SK-N-SH (cell line): ENCODE results near the gene HS3ST5. TPM values are rescaled to one million over a fixed set of nuclear protein-coding genes. Genes with fewer than 3 reads are reported as not detected.

Experiments used
- CTCF ChIA-PET: fragments of 300-600, 350-600 bp; formaldehyde crosslinking; extraction: SDS; loops from one replicate; lab custom pipeline; 2021; lab: Yijun Ruan, JAX
- POLR2A ChIA-PET: fragments of 350-600 bp; sonication (Branson Sonifier 250); formaldehyde crosslinking; extraction: SDS; loops from one replicate; lab custom pipeline; 2020; ENCODE audit warnings: antibody characterized with exemption, inconsistent platforms; lab: Yijun Ruan, JAX
- DNase-seq: peaks from one replicate; pipeline ENCODE4 v3.0.0; 2012
- H2AFZ ChIP-seq: fragments of 200-600 bp; sonication (generic); 2 replicates; pipeline ENCODE4 v1.8.1; 2016; ENCODE audit warnings: antibody characterized with exemption, mild to moderate bottlenecking, low read depth
- H3F3A ChIP-seq: fragments of 200-600 bp; sonication (generic); replicated peaks from 2 replicates; pipeline ENCODE3; 2016; ENCODE audit warnings: antibody characterized with exemption, mild to moderate bottlenecking; ENCODE audit not compliant: insufficient read depth
- H3K27ac ChIP-seq, 2 experiments: fragments of 200-500 bp in 1 of 2; fragments of 200-600 bp in 1 of 2; sonication (Bioruptor generic) in 1 of 2; sonication (generic), shearing (Covaris generic) in 1 of 2; 2 replicates each; pipeline versions ENCODE4 v1.5.1 to v1.6.1; 2014 to 2016; ENCODE audit warnings: low read depth in 2 of 2, inconsistent platforms in 1 of 2, low read length in 1 of 2, mild to moderate bottlenecking in 1 of 2, mixed read lengths in 1 of 2
- H3K27me3 ChIP-seq: fragments of 200-600 bp; sonication (generic), shearing (Covaris generic); 2 replicates; pipeline ENCODE4 v1.6.1; 2016; ENCODE audit warnings: mixed run types; ENCODE audit not compliant: insufficient read depth
- H3K36me3 ChIP-seq, 2 experiments: fragments of 200-500 bp in 1 of 2; fragments of 200-600 bp in 1 of 2; sonication (Bioruptor generic) in 1 of 2; sonication (generic) in 1 of 2; replicated peaks in 1 of 2; 2 replicates each; pipeline versions ENCODE3 to v1.5.1; 2014 to 2016; ENCODE audit warnings: low read length in 1 of 2, mild to moderate bottlenecking in 1 of 2; ENCODE audit not compliant: insufficient read depth in 2 of 2, control insufficient read depth in 1 of 2
- H3K4me1 ChIP-seq, 2 experiments: fragments of 200-500 bp in 1 of 2; fragments of 200-600 bp in 1 of 2; sonication (Bioruptor generic) in 1 of 2; sonication (generic), shearing (Covaris generic) in 1 of 2; 2 replicates each; pipeline versions ENCODE4 v1.5.1 to v1.6.1; 2014 to 2016; ENCODE audit warnings: low read depth in 1 of 2, low read length in 1 of 2, mixed run types in 1 of 2; ENCODE audit not compliant: insufficient read depth in 2 of 2, control insufficient read depth in 1 of 2
- H3K4me2 ChIP-seq: fragments of 200-600 bp; sonication (generic), shearing (Covaris generic); 2 replicates; pipeline ENCODE4 v1.6.1; 2017; ENCODE audit warnings: mixed run types
- H3K4me3 ChIP-seq, 2 experiments: fragments of 200-500 bp in 1 of 2; fragments of 200-600 bp in 1 of 2; sonication (Bioruptor generic) in 1 of 2; sonication (generic), shearing (Covaris generic) in 1 of 2; 2 replicates each; pipeline versions ENCODE4 v1.5.1 to v1.8.1; 2014 to 2016; ENCODE audit warnings: low read depth in 2 of 2, inconsistent platforms in 1 of 2, low read length in 1 of 2, mild to moderate bottlenecking in 1 of 2, mixed read lengths in 1 of 2, moderate library complexity in 1 of 2
- H3K79me2 ChIP-seq: fragments of 200-600 bp; sonication (generic); 2 replicates; pipeline ENCODE4 v1.8.1; 2017; ENCODE audit warnings: mild to moderate bottlenecking; ENCODE audit not compliant: insufficient read depth
- H3K9ac ChIP-seq: fragments of 200-600 bp; sonication (generic); 2 replicates; pipeline ENCODE4 v1.6.1; 2017; ENCODE audit warnings: mixed run types
- H3K9me2 ChIP-seq: fragments of 200-600 bp; sonication (generic); 2 replicates; pipeline ENCODE4 v1.6.1; 2017; ENCODE audit warnings: mixed run types
- H3K9me3 ChIP-seq: fragments of 200-600 bp; sonication (generic); 2 replicates; pipeline ENCODE4 v1.6.1; 2017; ENCODE audit warnings: mixed run types, mild to moderate bottlenecking, moderate library complexity
- H4K20me1 ChIP-seq: fragments of 200-600 bp; sonication (generic); 2 replicates; pipeline ENCODE4 v1.6.1; 2017; ENCODE audit warnings: mild to moderate bottlenecking, mixed run types; ENCODE audit not compliant: insufficient read depth
- CHD2 ChIP-seq: fragments of 150-350 bp; IDR thresholded peaks from 2 replicates; pipeline ENCODE4 v1.6.1; 2018; ENCODE audit warnings: low read length; ENCODE audit not compliant: partially characterized antibody
- CTCF ChIP-seq: fragments of 200-600 bp; sonication (generic); IDR thresholded peaks from 2 replicates; pipeline ENCODE4 v1.6.1; 2017; ENCODE audit warnings: antibody characterized with exemption, mild to moderate bottlenecking, moderate library complexity
- EP300 ChIP-seq, 2 experiments: IDR thresholded peaks; 2 replicates each; pipeline versions ENCODE4 v1.4.0 to v1.6.1; 2012; ENCODE audit warnings: borderline replicate concordance in 1 of 2, low read depth in 1 of 2, low read length in 1 of 2
- EZH2phosphoT487 ChIP-seq: fragments of 200-600 bp; sonication (generic); IDR thresholded peaks from 2 replicates; pipeline ENCODE4 v1.6.1; 2017; ENCODE audit warnings: low read depth, mixed run types, mild to moderate bottlenecking, antibody characterized with exemption, moderate library complexity, borderline replicate concordance
- FOXJ3 ChIP-seq: sonication (generic); formaldehyde crosslinking; IDR thresholded peaks from 2 replicates; pipeline ENCODE4 v1.5.1; 2020; ENCODE audit warnings: mild to moderate bottlenecking, missing genetic modification reagents
- FOXM1 ChIP-seq: IDR thresholded peaks from 2 replicates; pipeline ENCODE4 v1.4.0; 2012; ENCODE audit warnings: low read depth, mild to moderate bottlenecking
- GABPA ChIP-seq: IDR thresholded peaks from 2 replicates; pipeline ENCODE4 v1.4.0; 2012; ENCODE audit warnings: low read depth, mild to moderate bottlenecking
- NRF1 ChIP-seq: IDR thresholded peaks from 2 replicates; pipeline ENCODE4 v1.6.1; 2012; ENCODE audit warnings: low read depth, mild to moderate bottlenecking, low read length
- POLR2AphosphoS5 ChIP-seq: IDR thresholded peaks from 2 replicates; pipeline ENCODE4 v1.6.1; 2012; ENCODE audit warnings: low read depth, low read length
- RFX5 ChIP-seq: IDR thresholded peaks from 2 replicates; pipeline ENCODE4 v1.6.1; 2012; ENCODE audit warnings: mild to moderate bottlenecking, improper control_type of control experiment, low read length
- RXRA ChIP-seq: IDR thresholded peaks from 2 replicates; pipeline ENCODE4 v1.4.0; 2012; ENCODE audit warnings: low read depth, mild to moderate bottlenecking, borderline replicate concordance
- WGBS: methylation state at CpG from one replicate; pipeline ENCODE4 v1.1.6; 2017; ENCODE audit warnings: low lambda C conversion rate; 5-methylcytosine and 5-hydroxymethylcytosine counted together
- polyA plus RNA-seq, 3 experiments: library from polyadenylated mRNA; depleted of rRNA; stranded (reverse); fragments of >200 nt; gene quantifications; 2 replicates each; pipeline ENCODE4 v1.2.3, GENCODE V29; 2012
- TF ChIP-seq, protein P1 (sequence below): IDR thresholded peaks from 2 replicates; pipeline ENCODE4 v1.4.0; 2012; ENCODE audit warnings: low read depth, borderline replicate concordance
- TF ChIP-seq, protein P2 (sequence below): IDR thresholded peaks from 2 replicates; pipeline ENCODE4; 2012
- TF ChIP-seq, protein P3 (sequence below): IDR thresholded peaks from 2 replicates; pipeline ENCODE4 v1.6.1; 2012; ENCODE audit warnings: mild to moderate bottlenecking, low read depth, low read length, moderate library complexity

The HS3ST5 gene
- polyA plus RNA-seq, 1 of the 3 experiments (the other 2 are of a cell fraction), result 0.02 TPM

DNA sequence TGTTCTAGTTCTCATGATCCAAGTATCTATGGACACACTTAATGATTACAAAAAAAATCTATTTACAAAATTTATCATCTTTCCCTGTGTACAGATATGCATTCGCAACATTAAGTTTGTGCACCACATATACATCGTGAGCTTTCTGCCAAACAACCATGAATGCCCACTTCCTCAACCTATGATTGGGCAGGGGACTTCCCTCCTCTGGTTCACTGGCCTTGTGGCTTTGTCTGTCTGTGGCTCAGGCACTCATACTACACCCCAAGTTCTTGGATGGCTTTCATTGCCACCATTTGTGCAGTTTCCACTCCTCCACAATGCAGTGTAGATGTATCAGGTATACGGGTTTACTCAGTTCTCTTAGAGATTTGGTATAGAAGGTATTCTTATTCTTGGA is 74.9 kb downstream of the HS3ST5 start:
- no peak overlapping the region for H3K27ac ChIP-seq
- TF ChIP-seq EZH2phosphoT487, result no peak
- no peak for TF ChIP-seq RXRA
- TF ChIP-seq, protein P1, sequence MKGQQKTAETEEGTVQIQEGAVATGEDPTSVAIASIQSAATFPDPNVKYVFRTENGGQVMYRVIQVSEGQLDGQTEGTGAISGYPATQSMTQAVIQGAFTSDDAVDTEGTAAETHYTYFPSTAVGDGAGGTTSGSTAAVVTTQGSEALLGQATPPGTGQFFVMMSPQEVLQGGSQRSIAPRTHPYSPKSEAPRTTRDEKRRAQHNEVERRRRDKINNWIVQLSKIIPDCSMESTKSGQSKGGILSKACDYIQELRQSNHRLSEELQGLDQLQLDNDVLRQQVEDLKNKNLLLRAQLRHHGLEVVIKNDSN, result no peak
- no peak for TF ChIP-seq EP300 (IDR thresholded peaks at IDR 0.05; ENCODE audit: borderline replicate concordance in 1 of 2, low read depth in 1 of 2, low read length in 1 of 2)
- no peak for TF ChIP-seq CTCF
- no peak for TF ChIP-seq POLR2AphosphoS5
- no peak for TF ChIP-seq RFX5
- TF ChIP-seq, protein P2, sequence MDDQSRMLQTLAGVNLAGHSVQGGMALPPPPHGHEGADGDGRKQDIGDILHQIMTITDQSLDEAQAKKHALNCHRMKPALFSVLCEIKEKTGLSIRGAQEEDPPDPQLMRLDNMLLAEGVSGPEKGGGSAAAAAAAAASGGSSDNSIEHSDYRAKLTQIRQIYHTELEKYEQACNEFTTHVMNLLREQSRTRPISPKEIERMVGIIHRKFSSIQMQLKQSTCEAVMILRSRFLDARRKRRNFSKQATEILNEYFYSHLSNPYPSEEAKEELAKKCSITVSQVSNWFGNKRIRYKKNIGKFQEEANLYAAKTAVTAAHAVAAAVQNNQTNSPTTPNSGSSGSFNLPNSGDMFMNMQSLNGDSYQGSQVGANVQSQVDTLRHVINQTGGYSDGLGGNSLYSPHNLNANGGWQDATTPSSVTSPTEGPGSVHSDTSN, result no peak
- no peak for TF ChIP-seq FOXJ3 (CRISPR knock-in tag)
- no peak for TF ChIP-seq NRF1
- TF ChIP-seq CHD2, result no peak
- TF ChIP-seq FOXM1, result no peak
- TF ChIP-seq GABPA, result no peak
- TF ChIP-seq, protein P3, sequence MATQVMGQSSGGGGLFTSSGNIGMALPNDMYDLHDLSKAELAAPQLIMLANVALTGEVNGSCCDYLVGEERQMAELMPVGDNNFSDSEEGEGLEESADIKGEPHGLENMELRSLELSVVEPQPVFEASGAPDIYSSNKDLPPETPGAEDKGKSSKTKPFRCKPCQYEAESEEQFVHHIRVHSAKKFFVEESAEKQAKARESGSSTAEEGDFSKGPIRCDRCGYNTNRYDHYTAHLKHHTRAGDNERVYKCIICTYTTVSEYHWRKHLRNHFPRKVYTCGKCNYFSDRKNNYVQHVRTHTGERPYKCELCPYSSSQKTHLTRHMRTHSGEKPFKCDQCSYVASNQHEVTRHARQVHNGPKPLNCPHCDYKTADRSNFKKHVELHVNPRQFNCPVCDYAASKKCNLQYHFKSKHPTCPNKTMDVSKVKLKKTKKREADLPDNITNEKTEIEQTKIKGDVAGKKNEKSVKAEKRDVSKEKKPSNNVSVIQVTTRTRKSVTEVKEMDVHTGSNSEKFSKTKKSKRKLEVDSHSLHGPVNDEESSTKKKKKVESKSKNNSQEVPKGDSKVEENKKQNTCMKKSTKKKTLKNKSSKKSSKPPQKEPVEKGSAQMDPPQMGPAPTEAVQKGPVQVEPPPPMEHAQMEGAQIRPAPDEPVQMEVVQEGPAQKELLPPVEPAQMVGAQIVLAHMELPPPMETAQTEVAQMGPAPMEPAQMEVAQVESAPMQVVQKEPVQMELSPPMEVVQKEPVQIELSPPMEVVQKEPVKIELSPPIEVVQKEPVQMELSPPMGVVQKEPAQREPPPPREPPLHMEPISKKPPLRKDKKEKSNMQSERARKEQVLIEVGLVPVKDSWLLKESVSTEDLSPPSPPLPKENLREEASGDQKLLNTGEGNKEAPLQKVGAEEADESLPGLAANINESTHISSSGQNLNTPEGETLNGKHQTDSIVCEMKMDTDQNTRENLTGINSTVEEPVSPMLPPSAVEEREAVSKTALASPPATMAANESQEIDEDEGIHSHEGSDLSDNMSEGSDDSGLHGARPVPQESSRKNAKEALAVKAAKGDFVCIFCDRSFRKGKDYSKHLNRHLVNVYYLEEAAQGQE, result no peak
- H4K20me1 ChIP-seq, result no peaks in the 10 kb centered on the region
- CTCF ChIA-PET, result interaction anchor here (2.8 kb wide), 1 partner anchor 10 kb away, joined by 12 read pairs; no protein-coding TSS in a partner anchor
- POLR2A ChIA-PET, result no interaction called here
- WGBS, result 59% methylated on average over 3 of the region's 3 CpGs
- H3K9me2 ChIP-seq, result no peaks in the 10 kb centered on the region
- no peaks in the 10 kb centered on the region for H3K9me3 ChIP-seq
- H3K4me2 ChIP-seq, result no peak overlapping the region
- H2AFZ ChIP-seq, result no peak overlapping the region
- peaks cover 0 to 3% of the 10 kb centered on the region in 2 experiments; a peak in 2 of 4 replicates for H3K4me1 ChIP-seq
- no peaks in the 10 kb centered on the region for H3K36me3 ChIP-seq
- no peak for DNase-seq
- no peaks in the 10 kb centered on the region for H3F3A ChIP-seq
- no peak overlapping the region for H3K4me3 ChIP-seq
- H3K79me2 ChIP-seq, result no peaks in the 10 kb centered on the region
- no peak overlapping the region for H3K9ac ChIP-seq
- no peaks in the 10 kb centered on the region for H3K27me3 ChIP-seq
